Measurements from ENCODE around the gene CRYBB3. TPM values are rescaled to one million over a fixed set of nuclear protein-coding genes. Genes with fewer than 3 reads are reported as not detected.

CRYBB3 gene
- total and polyA plus RNA-seq, 9 of the 15 experiments (the other 6 are each of a cell fraction or from before 2014, with no cell fraction given) = not detected

DNA sequence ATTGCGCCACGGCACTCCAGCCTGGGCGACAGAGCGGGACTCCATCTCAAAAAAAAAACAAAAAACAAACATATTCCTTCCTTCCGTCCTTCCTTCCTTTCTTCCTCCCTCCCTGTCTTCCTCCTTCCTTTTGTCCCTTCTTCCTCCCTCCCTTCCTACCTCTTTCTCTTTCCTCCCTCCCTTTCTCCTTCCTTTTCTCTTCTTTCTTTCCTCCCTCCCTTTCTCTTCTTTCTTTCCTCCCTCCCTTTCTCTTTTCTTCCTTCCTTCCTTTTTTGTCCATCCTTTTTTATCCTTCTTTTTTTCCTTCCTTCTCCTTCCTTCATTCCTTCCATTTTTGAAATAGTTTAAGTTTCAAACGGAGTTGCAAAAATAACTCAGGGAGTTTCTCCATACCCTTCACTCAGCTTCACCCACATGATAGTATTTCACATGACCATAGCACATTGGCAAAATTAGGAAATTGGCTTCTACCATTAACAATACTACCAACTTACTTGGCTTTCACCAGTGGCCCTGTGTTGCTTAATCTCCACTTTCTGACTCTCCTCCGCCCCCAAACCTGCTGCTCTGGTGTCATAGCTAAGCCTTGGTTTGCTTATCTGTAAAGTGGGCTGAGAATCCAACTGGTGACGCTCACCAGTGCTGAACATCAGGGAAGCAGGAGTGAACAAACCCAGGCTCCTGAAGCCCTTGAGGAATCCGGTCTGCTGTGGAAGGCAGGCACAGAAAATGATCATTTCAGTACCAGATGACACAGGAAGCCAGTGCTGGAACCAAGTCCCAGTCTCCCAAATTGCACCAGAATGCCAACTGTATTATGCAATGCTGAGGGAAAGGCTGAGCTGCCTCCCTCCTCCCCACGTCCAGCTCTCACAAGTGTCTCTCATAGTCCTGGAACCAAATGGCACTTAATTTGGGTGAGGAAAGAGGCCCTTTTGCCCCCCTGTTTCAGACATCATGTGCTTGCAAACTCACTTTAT, 17.2 kb upstream of the CRYBB3 start:
- BruUV-seq (replicated peaks) = no TSS peak
- no peak for TF ChIP-seq NR3C1 (CRISPR knock-in tag; IDR thresholded peaks at IDR 0.05)
- TF ChIP-seq, protein P1, sequence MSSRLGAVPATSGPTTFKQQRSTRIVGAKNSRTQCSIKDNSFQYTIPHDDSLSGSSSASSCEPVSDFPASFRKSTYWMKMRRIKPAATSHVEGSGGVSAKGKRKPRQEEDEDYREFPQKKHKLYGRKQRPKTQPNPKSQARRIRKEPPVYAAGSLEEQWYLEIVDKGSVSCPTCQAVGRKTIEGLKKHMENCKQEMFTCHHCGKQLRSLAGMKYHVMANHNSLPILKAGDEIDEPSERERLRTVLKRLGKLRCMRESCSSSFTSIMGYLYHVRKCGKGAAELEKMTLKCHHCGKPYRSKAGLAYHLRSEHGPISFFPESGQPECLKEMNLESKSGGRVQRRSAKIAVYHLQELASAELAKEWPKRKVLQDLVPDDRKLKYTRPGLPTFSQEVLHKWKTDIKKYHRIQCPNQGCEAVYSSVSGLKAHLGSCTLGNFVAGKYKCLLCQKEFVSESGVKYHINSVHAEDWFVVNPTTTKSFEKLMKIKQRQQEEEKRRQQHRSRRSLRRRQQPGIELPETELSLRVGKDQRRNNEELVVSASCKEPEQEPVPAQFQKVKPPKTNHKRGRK (tag; IDR thresholded peaks at IDR 0.05) = peak; percentile 34; the same call in 1 of the 2 replicates
- no peak for TF ChIP-seq ZNF668 (CRISPR knock-in tag; IDR thresholded peaks at IDR 0.05)
- H3K4me3 ChIP-seq = no peak overlapping the region
- H3K27ac ChIP-seq (ENCODE audit: extremely low read depth, low read depth, low read length) = no peak overlapping the region
- intact Hi-C loops (cut with micrococcal nuclease) = no loop called here
- no peak overlapping the region for H3K4me2 ChIP-seq (ENCODE audit: insufficient read depth, low read length)
- no peaks in the 10 kb centered on the region for H3K36me3 ChIP-seq (ENCODE audit: control insufficient read depth, insufficient read depth, low read length)
- H3K4me1 ChIP-seq (replicated peaks in 1 of 2; ENCODE audit: control insufficient read depth in 2 of 2, insufficient read depth in 2 of 2, low read length in 2 of 2) = no peaks in the 10 kb centered on the region
- no peaks in the 10 kb centered on the region for H3K79me2 ChIP-seq (ENCODE audit: control insufficient read depth, insufficient read depth, low read length)
- POLR2A ChIA-PET = no interaction called here
- no peak overlapping the region for H3K9ac ChIP-seq (ENCODE audit: insufficient read depth in 1 of 2, low read depth in 2 of 2, low read length in 2 of 2)
- FAIRE-seq (no peak), DNase-seq (ENCODE audit: extremely low read depth in 1 of 4, low spot score in 3 of 4) (no peak), ATAC-seq (no peak)
- no peaks in the 10 kb centered on the region for H3K9me1 ChIP-seq (ENCODE audit: control insufficient read depth, insufficient read depth, low read length)
- no peaks in the 10 kb centered on the region for H3K9me3 ChIP-seq (replicated peaks; ENCODE audit: control insufficient read depth, insufficient read depth, low read depth, low read length)
- CTCF ChIA-PET (ENCODE audit: low intra/inter-chr PET ratio) = no interaction called here
- no peak overlapping the region for H2AFZ ChIP-seq (ENCODE audit: low read depth, low read length)
- in situ Hi-C loops (cut with MboI) = no loop called here
- H3K27me3 ChIP-seq (ENCODE audit: control insufficient read depth in 2 of 2, insufficient read depth in 2 of 2, low read length in 2 of 2) = peaks cover 0 to 22% of the 10 kb centered on the region in 2 experiments; a peak in 2 of 5 replicates
- WGBS (ENCODE audit: insufficient coverage, low coverage, missing lambda C conversion rate) = 3% methylated on average over 5 of the region's 10 CpGs
- H4K20me1 ChIP-seq (replicated peaks; ENCODE audit: control insufficient read depth, insufficient read depth, low read length) = no peaks in the 10 kb centered on the region

All from K562 (cell line).